Upper lobe of left lung (tissue), 6 donors: Measurements from ENCODE around the gene SORL1. TPM values are rescaled to one million over a fixed set of nuclear protein-coding genes. Genes with fewer than 3 reads are reported as not detected.

Experiments used
- ATAC-seq, 2 donors: fragments of 200-7000 bp; cut with Tn5 transposase; one replicate each; pipeline ENCODE4 v1.9.1; 2022; ENCODE audit warnings: mild to moderate bottlenecking in 2 of 2, moderate library complexity in 2 of 2; ENCODE audit not compliant: low FRiP score in 2 of 2
- DNase-seq, 2 donors: peaks; one replicate each; pipeline ENCODE4 v3.0.0-alpha.2; 2019 to 2020
- H3K27ac ChIP-seq, 4 donors: fragments of 200-600 bp; sonication (generic); one replicate each; pipeline ENCODE4 v1.5.1; 2016 to 2019
- H3K27me3 ChIP-seq, 4 donors: fragments of 200-600 bp; sonication (generic); one replicate each; pipeline ENCODE4 v1.5.1; 2017 to 2019
- H3K36me3 ChIP-seq, 4 donors: fragments of 200-600 bp; sonication (generic); one replicate each; pipeline ENCODE4 v1.5.1; 2016 to 2019
- H3K4me1 ChIP-seq, 4 donors: fragments of 200-600 bp; sonication (generic); one replicate each; pipeline ENCODE4 v1.5.1; 2018 to 2019
- H3K4me3 ChIP-seq, 4 donors: fragments of 200-600 bp; sonication (generic); one replicate each; pipeline ENCODE4 v1.5.1; 2017 to 2019; ENCODE audit warnings: mild to moderate bottlenecking in 2 of 4, moderate library complexity in 1 of 4
- H3K9me3 ChIP-seq, 4 donors: fragments of 200-600 bp; sonication (generic); one replicate each; pipeline ENCODE4 v1.5.1; 2018 to 2019
- EP300 ChIP-seq, 4 donors: sonication (generic); formaldehyde crosslinking; IDR thresholded peaks; one replicate each; pipeline ENCODE4 v1.5.1; 2017; ENCODE audit warnings: antibody characterized with exemption in 4 of 4, control low read depth in 2 of 4
- POLR2A ChIP-seq, 4 donors: fragments of 450-650 bp; IDR thresholded peaks; one replicate each; pipeline ENCODE4 v1.5.1; 2016 to 2017; ENCODE audit warnings: antibody characterized with exemption in 4 of 4, mild to moderate bottlenecking in 2 of 4
- POLR2AphosphoS5 ChIP-seq, 2 donors: sonication (generic); formaldehyde crosslinking; IDR thresholded peaks; one replicate each; pipeline ENCODE4 v1.5.1; 2017; ENCODE audit warnings: antibody characterized with exemption in 2 of 2
- WGBS, 2 donors: methylation state at CpG; one replicate each; pipeline ENCODE4 v1.1.5; 2017 to 2018; 5-methylcytosine and 5-hydroxymethylcytosine counted together
- total RNA-seq, 6 donors: library from RNA; depleted of rRNA in 4 of 6; stranded (reverse); fragments of >200 nt in 4 of 6; gene quantifications; one replicate each; pipeline versions ENCODE4 v1.1.0 to v1.2.1, GENCODE V29; 2016 to 2021
- TF ChIP-seq, protein P1 (sequence below), 6 experiments: fragments of 450-650 bp in 4 of 6; fragments of 200-600 bp in 2 of 6; sonication (generic) in 2 of 6; IDR thresholded peaks; one replicate each; pipeline ENCODE4 v1.5.1; 2016 to 2019; ENCODE audit warnings: antibody characterized with exemption in 6 of 6
- donor health status: DM: no; HTN: no; CAD: no; lungs with moderate emphysema.
- donor health status: DM: no; HTN: yes; CAD: no; lungs with severe emphysema.

Gene SORL1
- total RNA-seq, 6 donors from 2014 or later = 33.3 to 85.9 (median 67.2) TPM

DNA sequence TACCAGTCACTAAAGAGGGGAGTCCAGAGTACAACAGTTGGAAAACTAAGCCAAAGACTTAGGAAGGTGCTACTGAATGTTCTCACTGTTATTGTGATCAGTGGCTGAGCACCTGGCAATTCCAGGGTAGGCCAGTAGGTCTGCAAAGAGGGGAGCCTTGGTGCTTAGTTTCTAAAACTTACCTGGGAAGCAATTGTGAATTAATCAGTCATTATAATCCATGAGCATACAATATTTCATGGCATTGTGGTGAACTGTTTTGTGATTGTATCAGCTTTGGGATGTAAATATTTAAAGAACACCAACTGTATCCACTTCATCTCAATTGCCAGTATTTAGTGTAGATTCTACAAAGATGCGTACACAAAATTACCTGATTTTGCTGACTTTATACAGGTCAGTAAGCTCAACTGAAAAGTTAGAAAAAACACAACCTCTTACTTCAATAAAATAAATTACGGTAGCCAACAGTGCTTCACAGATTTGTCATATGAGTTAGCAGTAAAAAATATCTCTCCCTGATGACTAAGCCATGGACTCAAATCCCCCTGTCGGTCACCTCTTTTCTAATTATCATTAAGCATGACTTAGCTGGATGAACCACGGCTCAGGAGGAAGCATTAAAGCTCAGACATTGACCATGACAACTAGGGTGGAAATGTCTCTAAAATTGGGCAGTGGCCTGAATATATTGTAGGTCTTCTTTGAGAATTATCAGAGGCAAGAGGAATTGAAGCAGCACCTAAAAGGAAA, 30.8 kb upstream of the SORL1 start:
- no peaks in the 10 kb centered on the region for H3K27me3 ChIP-seq
- H3K4me3 ChIP-seq = no peak overlapping the region
- ATAC-seq (no peak), DNase-seq (no peak)
- TF ChIP-seq, protein P1, sequence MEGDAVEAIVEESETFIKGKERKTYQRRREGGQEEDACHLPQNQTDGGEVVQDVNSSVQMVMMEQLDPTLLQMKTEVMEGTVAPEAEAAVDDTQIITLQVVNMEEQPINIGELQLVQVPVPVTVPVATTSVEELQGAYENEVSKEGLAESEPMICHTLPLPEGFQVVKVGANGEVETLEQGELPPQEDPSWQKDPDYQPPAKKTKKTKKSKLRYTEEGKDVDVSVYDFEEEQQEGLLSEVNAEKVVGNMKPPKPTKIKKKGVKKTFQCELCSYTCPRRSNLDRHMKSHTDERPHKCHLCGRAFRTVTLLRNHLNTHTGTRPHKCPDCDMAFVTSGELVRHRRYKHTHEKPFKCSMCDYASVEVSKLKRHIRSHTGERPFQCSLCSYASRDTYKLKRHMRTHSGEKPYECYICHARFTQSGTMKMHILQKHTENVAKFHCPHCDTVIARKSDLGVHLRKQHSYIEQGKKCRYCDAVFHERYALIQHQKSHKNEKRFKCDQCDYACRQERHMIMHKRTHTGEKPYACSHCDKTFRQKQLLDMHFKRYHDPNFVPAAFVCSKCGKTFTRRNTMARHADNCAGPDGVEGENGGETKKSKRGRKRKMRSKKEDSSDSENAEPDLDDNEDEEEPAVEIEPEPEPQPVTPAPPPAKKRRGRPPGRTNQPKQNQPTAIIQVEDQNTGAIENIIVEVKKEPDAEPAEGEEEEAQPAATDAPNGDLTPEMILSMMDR (IDR thresholded peaks at IDR 0.05) = peak in 1 of 6 experiments; percentile 7
- no peak for TF ChIP-seq POLR2AphosphoS5 (IDR thresholded peaks at IDR 0.05)
- no peaks in the 10 kb centered on the region for H3K9me3 ChIP-seq
- peaks cover 27 to 33% (median 29%) of the 10 kb centered on the region in 4 donors for H3K4me1 ChIP-seq
- no peaks in the 10 kb centered on the region for H3K36me3 ChIP-seq
- H3K27ac ChIP-seq = no peak overlapping the region
- 75 to 82% methylated on average over 4 of the region's 4 CpGs for WGBS, 2 donors

DNA sequence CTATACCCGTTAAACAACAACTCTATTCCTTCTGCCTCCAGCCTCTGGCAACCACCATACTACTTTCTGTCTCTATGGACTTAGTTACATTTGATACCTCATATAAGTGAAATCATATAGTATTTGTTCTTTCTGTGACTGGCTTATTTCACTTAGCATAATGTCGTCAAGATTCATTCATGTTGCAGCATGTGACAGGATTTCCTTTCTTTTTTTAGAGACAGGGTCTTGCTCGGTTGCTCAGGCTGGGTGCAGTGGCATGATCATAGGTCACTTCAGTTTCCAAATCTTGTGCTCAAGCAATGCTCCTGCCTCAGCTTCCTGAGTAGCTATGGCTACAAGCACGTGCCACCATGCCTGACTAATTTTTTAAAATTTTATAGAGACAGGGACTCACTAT, 29.4 kb upstream of the SORL1 start:
- 33 to 51% methylated on average over 4 of the region's 4 CpGs for WGBS, 2 donors
- DNase-seq = no peak
- TF ChIP-seq POLR2A (IDR thresholded peaks at IDR 0.05) (no peak), EP300 (IDR thresholded peaks at IDR 0.05) (no peak), POLR2AphosphoS5 (IDR thresholded peaks at IDR 0.05) (no peak)
- TF ChIP-seq, protein P1 (IDR thresholded peaks at IDR 0.05) = no peak
- Histone ChIP-seq H3K27ac (no peak overlapping the region), H3K9me3 (no peaks in the 10 kb centered on the region), H3K27me3 (no peaks in the 10 kb centered on the region), H3K4me1 (peaks cover 17 to 27% (median 23%) of the 10 kb centered on the region in 4 donors), H3K36me3 (no peaks in the 10 kb centered on the region), H3K4me3 (no peak overlapping the region)
- no peak for ATAC-seq

DNA sequence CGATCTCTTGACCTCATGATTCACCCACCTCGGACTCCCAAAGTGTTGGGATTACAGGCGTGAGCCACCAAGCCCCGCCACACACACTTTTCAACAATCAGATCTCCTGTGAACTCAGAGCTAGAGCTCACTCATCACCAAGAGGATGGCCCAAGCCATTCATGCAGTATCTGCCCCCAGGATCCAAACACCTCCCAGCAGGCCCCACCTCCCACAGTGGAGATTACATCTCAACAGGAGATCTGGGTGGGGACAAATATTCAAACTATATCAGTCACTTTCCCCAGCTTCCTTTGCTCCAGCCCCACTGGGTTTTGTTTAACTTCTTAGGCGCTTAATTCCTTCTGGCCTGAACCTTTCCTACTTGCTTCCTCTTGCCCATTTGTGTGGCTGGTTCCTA, 26.3 kb upstream of the SORL1 start:
- Histone ChIP-seq H3K9me3 (no peaks in the 10 kb centered on the region), H3K27me3 (no peaks in the 10 kb centered on the region), H3K4me1 (peaks cover 3 to 9% (median 6%) of the 10 kb centered on the region in 4 donors), H3K27ac (no peak overlapping the region), H3K36me3 (no peaks in the 10 kb centered on the region), H3K4me3 (no peak overlapping the region)
- ATAC-seq = no peak
- no peak for TF ChIP-seq POLR2AphosphoS5 (IDR thresholded peaks at IDR 0.05)
- TF ChIP-seq EP300 (IDR thresholded peaks at IDR 0.05) = no peak
- TF ChIP-seq POLR2A (IDR thresholded peaks at IDR 0.05) = no peak
- TF ChIP-seq, protein P1 (IDR thresholded peaks at IDR 0.05) = no peak
- DNase-seq = no peak
- 95% methylated on average over 5 of the region's 5 CpGs for WGBS, 2 donors

DNA sequence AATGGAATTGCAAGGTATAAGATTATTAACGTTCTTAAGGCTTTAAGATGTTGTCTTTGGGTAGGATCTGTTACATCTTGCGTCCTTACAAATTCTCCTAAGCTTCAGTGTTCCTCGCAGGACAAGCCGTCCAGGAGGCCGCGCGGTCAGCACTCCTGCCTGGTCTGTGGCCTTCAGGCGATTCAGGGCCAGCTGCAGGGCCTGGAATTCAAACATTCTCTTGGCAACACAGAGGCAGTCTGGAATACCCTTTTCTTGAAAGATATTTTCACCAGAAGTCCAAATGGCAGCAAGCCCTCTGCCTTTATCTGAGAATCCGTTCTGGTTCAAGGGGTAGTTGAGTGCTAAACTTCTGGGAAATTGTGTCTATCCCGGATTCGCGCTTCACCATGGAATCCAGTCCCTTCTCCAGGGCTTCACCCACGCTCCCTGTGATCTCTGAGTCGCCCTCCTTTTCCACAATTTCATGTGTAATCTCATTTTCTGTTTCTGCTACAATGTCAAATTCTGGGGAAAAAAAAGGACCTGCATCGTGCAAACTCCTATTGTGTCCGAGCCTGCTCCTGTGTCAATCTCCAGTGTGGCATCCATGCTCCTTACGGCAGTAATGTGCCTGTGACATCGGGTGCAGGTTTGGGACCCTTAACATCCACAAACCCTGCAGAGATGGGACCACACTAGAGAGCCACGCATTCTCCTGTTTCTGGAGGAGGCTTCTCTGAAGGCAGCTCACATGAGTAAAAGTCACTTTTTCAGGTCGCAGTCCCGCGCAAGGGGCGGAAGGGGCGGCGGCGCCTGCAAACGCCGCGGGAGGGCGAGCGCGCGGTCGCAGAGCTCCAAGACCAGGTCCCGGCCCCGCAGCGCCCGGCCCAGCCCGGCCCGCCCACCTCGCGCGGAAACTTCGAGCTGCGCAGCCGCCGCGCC, 25.4 kb upstream of the SORL1 start:
- TF ChIP-seq EP300 (IDR thresholded peaks at IDR 0.05) = no peak
- TF ChIP-seq, protein P1 (IDR thresholded peaks at IDR 0.05) = peak in 3 of 6 experiments; percentile 10 to 23 (median 15)
- H3K4me1 ChIP-seq = peaks cover 3 to 9% (median 6%) of the 10 kb centered on the region in 4 donors
- WGBS, 2 donors = 46 to 69% methylated on average over 18 to 29 of the region's 48 CpGs
- H3K27me3 ChIP-seq = no peaks in the 10 kb centered on the region
- DNase-seq (peak; percentile 66 to 93), ATAC-seq (peak; percentile 28 to 83)
- no peaks in the 10 kb centered on the region for H3K9me3 ChIP-seq
- no peaks in the 10 kb centered on the region for H3K36me3 ChIP-seq
- no peak overlapping the region for H3K27ac ChIP-seq
- peak overlapping the region in 3 of 4 donors; percentile 21 to 35 (median 30) for H3K4me3 ChIP-seq
